Prostate gland (tissue), 2 donors: Measurements from ENCODE around the gene S100A9.

Source experiments
- POLR2A ChIP-seq: fragments of 450-650 bp; IDR thresholded peaks from one replicate; pipeline ENCODE4 v1.6.1; 2016; ENCODE audit warnings: antibody characterized with exemption, mild to moderate bottlenecking
- POLR2AphosphoS5 ChIP-seq: sonication (generic); formaldehyde crosslinking; IDR thresholded peaks from one replicate; pipeline ENCODE4 v1.6.1; 2017; ENCODE audit warnings: antibody characterized with exemption
- TF ChIP-seq, protein P1 (sequence below), 4 experiments: fragments of 200-600 bp in 2 of 4; fragments of 450-650 bp in 2 of 4; sonication (generic) in 2 of 4; IDR thresholded peaks; 1 replicate in 3 of 4; 2 replicates in 1 of 4; pipeline ENCODE4 v1.5.1; 2016 to 2019; ENCODE audit warnings: antibody characterized with exemption in 4 of 4, mild to moderate bottlenecking in 2 of 4, moderate library complexity in 2 of 4

DNA sequence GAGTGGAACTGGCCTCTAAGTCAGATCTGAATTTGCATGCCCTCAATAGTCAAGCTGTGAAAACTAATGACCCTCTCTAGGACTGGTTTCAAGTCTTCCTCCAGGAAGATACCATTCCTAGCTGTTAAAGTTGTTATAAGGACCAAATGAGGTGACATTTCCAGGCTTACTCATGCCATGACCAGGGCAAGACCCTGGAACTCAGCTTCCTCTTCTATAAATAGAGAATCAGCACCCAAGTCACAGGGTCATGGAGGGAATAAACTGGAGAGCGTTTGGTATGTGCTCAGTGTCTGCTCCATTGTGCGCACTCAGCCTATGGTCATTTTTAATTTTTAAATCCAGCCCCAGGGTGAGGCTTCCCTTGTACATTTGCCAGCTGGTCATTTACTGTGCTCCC is 2.5 kb downstream of the S100A9 start:
- TF ChIP-seq, protein P1, sequence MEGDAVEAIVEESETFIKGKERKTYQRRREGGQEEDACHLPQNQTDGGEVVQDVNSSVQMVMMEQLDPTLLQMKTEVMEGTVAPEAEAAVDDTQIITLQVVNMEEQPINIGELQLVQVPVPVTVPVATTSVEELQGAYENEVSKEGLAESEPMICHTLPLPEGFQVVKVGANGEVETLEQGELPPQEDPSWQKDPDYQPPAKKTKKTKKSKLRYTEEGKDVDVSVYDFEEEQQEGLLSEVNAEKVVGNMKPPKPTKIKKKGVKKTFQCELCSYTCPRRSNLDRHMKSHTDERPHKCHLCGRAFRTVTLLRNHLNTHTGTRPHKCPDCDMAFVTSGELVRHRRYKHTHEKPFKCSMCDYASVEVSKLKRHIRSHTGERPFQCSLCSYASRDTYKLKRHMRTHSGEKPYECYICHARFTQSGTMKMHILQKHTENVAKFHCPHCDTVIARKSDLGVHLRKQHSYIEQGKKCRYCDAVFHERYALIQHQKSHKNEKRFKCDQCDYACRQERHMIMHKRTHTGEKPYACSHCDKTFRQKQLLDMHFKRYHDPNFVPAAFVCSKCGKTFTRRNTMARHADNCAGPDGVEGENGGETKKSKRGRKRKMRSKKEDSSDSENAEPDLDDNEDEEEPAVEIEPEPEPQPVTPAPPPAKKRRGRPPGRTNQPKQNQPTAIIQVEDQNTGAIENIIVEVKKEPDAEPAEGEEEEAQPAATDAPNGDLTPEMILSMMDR (IDR thresholded peaks at IDR 0.05): no peak
- TF ChIP-seq POLR2A: no peak
- no peak for TF ChIP-seq POLR2AphosphoS5
